GM21825 (cell line): ENCODE data around the gene BANP.
"Not testable (repeated sequence)": the region's sequence is repeated elsewhere in the genome, so short reads cannot be mapped to it uniquely, and the experiment has no call there.

ENCODE experiments used
- ATAC-seq: cut with Tn5 transposase; IDR thresholded peaks from one replicate; pipeline ENCODE4 v1.9.1; 2021; ENCODE audit warnings: mild to moderate bottlenecking, moderate library complexity; ENCODE audit not compliant: unreplicated experiment

The BANP gene

GRCh38 chr16:87926246-87927194, 24.7 kb upstream of the BANP start:
- no peak for ATAC-seq

- ATAC-seq = no peak
Observed at GRCh38 chr16:87927195-87927562, 24.1 kb upstream of the BANP start.

- ATAC-seq = no peak
Observed at GRCh38 chr16:87929986-87930385, 21.2 kb upstream of the BANP start.

GRCh38 chr16:87930456-87930855, 20.8 kb upstream of the BANP start:
- ATAC-seq = no peak

GRCh38 chr16:87931504-87931903, 19.7 kb upstream of the BANP start:
- no peak for ATAC-seq

- ATAC-seq = not testable (repeated sequence)
Observed at GRCh38 chr16:87932475-87933139, 18.6 kb upstream of the BANP start.

GRCh38 chr16:87933140-87933495, 18.1 kb upstream of the BANP start:
- no peak for ATAC-seq

GRCh38 chr16:87934752-87935425, 16.3 kb upstream of the BANP start:
- not testable (repeated sequence) for ATAC-seq

- ATAC-seq = not testable (repeated sequence)
Observed at GRCh38 chr16:87936016-87936374, 15.2 kb upstream of the BANP start.

- ATAC-seq = no peak
Observed at GRCh38 chr16:87936375-87937230, 14.6 kb upstream of the BANP start, which contains the start of gene CA5A. CA5A (minus strand) TSS chr16:87936529; CDS start chr16:87936450, 79 bp downstream.

GRCh38 chr16:87937231-87937542, 14.0 kb upstream of the BANP start:
- ATAC-seq = not testable (repeated sequence)

GRCh38 chr16:87938412-87938949, 12.8 kb upstream of the BANP start:
- no peak for ATAC-seq

- ATAC-seq = no peak
Observed at GRCh38 chr16:87939562-87940423, 11.4 kb upstream of the BANP start.

GRCh38 chr16:87942680-87943079, 8.6 kb upstream of the BANP start:
- no peak for ATAC-seq

GRCh38 chr16:87945351-87946042, 5.7 kb upstream of the BANP start:
- ATAC-seq = no peak

GRCh38 chr16:87946596-87947347, 4.5 kb upstream of the BANP start:
- ATAC-seq = no peak

- ATAC-seq = no peak
Observed at GRCh38 chr16:87947356-87948118, 3.7 kb upstream of the BANP start.

- ATAC-seq = no peak
Observed at GRCh38 chr16:87948119-87948545, 3.1 kb upstream of the BANP start.
